K562 (cell line): Measurements from ENCODE around the gene EVA1B. TPM values are rescaled to one million over a fixed set of nuclear protein-coding genes. Genes with fewer than 3 reads are reported as not detected.

Source experiments
- ARID3B ChIP-seq: fragments of 250-450 bp; sonication (Bioruptor Pico); IDR thresholded peaks from 2 replicates; pipeline ENCODE4 v1.4.0; 2020; ENCODE audit warnings: borderline replicate concordance
- GABPA ChIP-seq: fragments of 200-800 bp; sonication (Bioruptor generic); conservative IDR thresholded peaks from 2 replicates; pipeline ENCODE4 v1.6.1; 2016; ENCODE audit warnings: low read depth, missing genetic modification characterization, missing compliant biosample characterization
- JUND ChIP-seq, 2 experiments: IDR thresholded peaks; 2 replicates in 1 of 2; 3 replicates in 1 of 2; pipeline ENCODE4 v1.6.1; 2011; ENCODE audit warnings: borderline replicate concordance in 2 of 2, low read depth in 2 of 2, low read length in 2 of 2, improper control_type of control experiment in 1 of 2, missing biosample characterization in 1 of 2, missing genetic modification characterization in 1 of 2, missing genetic modification reagents in 1 of 2
- KLF10 ChIP-seq: fragments of 250-450 bp; sonication (Bioruptor Pico); IDR thresholded peaks from 2 replicates; pipeline ENCODE4 v1.6.1; 2021; ENCODE audit warnings: matching md5 sums
- MTF1 ChIP-seq: fragments of 250-450 bp; sonication (Bioruptor Pico); IDR thresholded peaks from 2 replicates; pipeline ENCODE4 v1.9.0; 2021; ENCODE audit warnings: moderate library complexity, mild to moderate bottlenecking, inconsistent platforms, borderline replicate concordance
- POLR2G ChIP-seq: fragments of 200-400 bp; formaldehyde crosslinking; IDR thresholded peaks from 2 replicates; pipeline ENCODE4 v1.6.1; 2017; ENCODE audit warnings: low read depth, mild to moderate bottlenecking, antibody characterized with exemption, low read length, moderate library complexity
- SAP30 ChIP-seq: fragments of 200-600 bp; sonication (generic); IDR thresholded peaks from 2 replicates; pipeline ENCODE4 v1.6.1; 2012; ENCODE audit warnings: borderline replicate concordance, low read depth, mild to moderate bottlenecking, moderate library complexity, low read length, control low read depth, inconsistent platforms; ENCODE audit not compliant: insufficient read depth, poor library complexity, severe bottlenecking
- SMAD3 ChIP-seq: fragments of 450-650 bp; formaldehyde crosslinking; conservative IDR thresholded peaks from 2 replicates; pipeline ENCODE4 v1.4.0; 2020; ENCODE audit warnings: mild to moderate bottlenecking
- TAL1 ChIP-seq: fragments of 450-650 bp; IDR thresholded peaks from 2 replicates; pipeline ENCODE4 v1.6.1; 2016; ENCODE audit warnings: mild to moderate bottlenecking
- ZBTB2 ChIP-seq: fragments of 450-650 bp; IDR thresholded peaks from 2 replicates; pipeline ENCODE4 v1.6.1; 2016; ENCODE audit warnings: antibody characterized with exemption
- ZNF3 ChIP-seq: fragments of 250-450 bp; sonication (Bioruptor Pico); IDR thresholded peaks from 2 replicates; pipeline ENCODE4 v1.5.0; 2021; ENCODE audit warnings: mild to moderate bottlenecking, moderate library complexity
- ZNF311 ChIP-seq: fragments of 250-450 bp; sonication (Bioruptor Pico); IDR thresholded peaks from 2 replicates; pipeline ENCODE4 v1.4.0; 2020; ENCODE audit warnings: mild to moderate bottlenecking, moderate library complexity
- ZNF407 ChIP-seq: fragments of 450-650 bp; IDR thresholded peaks from 2 replicates; pipeline ENCODE4 v1.6.1; 2016; ENCODE audit warnings: low read depth
- ZNF75A ChIP-seq: fragments of 450-650 bp; formaldehyde crosslinking; IDR thresholded peaks from 2 replicates; pipeline ENCODE4 v1.4.0; 2020; ENCODE audit warnings: mild to moderate bottlenecking
- polyA plus RNA-seq, 8 experiments: library from polyadenylated mRNA; depleted of rRNA in 4 of 8; stranded (reverse) in 5 of 8; unstranded in 3 of 8; fragments of >200 nt; fragmentation: Nextera tagmentation in 2 of 8; fragmentation: Illumina TruSeq in 1 of 8; extraction: Ambion mirVana in 2 of 8; extraction: Trizol in 1 of 8; gene quantifications; 2 replicates each; pipeline versions ENCODE4 v1.2.1 to v1.2.3, GENCODE V29; 2011 to 2014; ENCODE audit warnings: inconsistent platforms in 1 of 8, missing spikeins in 1 of 8
- total RNA-seq, 7 experiments: library from RNA; depleted of rRNA in 6 of 7; stranded (reverse); fragments of >200 nt in 6 of 7; fragmentation: Illumina TruSeq in 2 of 7; extraction: Trizol in 2 of 7; gene quantifications; 2 replicates each; pipeline versions ENCODE4 v1.2.1 to v1.2.3, GENCODE V29; 2011 to 2021; ENCODE audit warnings: low replicate concordance in 1 of 7

The EVA1B gene
- total and polyA plus RNA-seq, 9 of the 15 experiments (the other 6 are each of a cell fraction or from before 2014, with no cell fraction given), result 0.08 to 65.7 (median 2.4) TPM

GRCh38 chr1:36321119-36321951 is 2.1 kb downstream of the EVA1B start (continued):
- no peak for TF ChIP-seq SAP30
- TF ChIP-seq ZNF75A, result no peak; the same call in 1 of the 2 replicates
- TF ChIP-seq TAL1, result peak; percentile 10; the same call in 1 of the 2 replicates
- peak; percentile 91 for TF ChIP-seq POLR2G
- TF ChIP-seq MTF1 (CRISPR knock-in tag), result 0 out of 2 replicates have a peak, but pooled peaks have one; percentile 3
- TF ChIP-seq ZNF407, result no peak
- no peak for TF ChIP-seq ZNF3 (CRISPR knock-in tag)
- no peak for TF ChIP-seq KLF10
- peak; percentile 42; the same call in 1 of the 2 replicates for TF ChIP-seq JUND (IDR thresholded peaks at IDR 0.05; ENCODE audit: borderline replicate concordance, low read depth, low read length)
- TF ChIP-seq JUND (tag; IDR thresholded peaks at IDR 0.05; ENCODE audit: borderline replicate concordance, low read depth, low read length), result peak; percentile 40; the same call in 1 of the 3 replicates
- TF ChIP-seq ZNF311 (CRISPR knock-in tag), result no peak
- no peak for TF ChIP-seq ARID3B (CRISPR knock-in tag)
- 0 out of 2 replicates have a peak, but pooled peaks have one; percentile 29 for TF ChIP-seq SMAD3 (CRISPR knock-in tag)
- TF ChIP-seq GABPA (tag), result peak; percentile 46; the same call in 1 of the 2 replicates
- TF ChIP-seq ZBTB2, result peak; percentile 70
